ENCODE results near the gene RDX. TPM values are rescaled to one million over a fixed set of nuclear protein-coding genes. Genes with fewer than 3 reads are reported as not detected.

RDX gene
- total RNA-seq, 1 experiment from 2014 or later: 86.6 TPM

DNA sequence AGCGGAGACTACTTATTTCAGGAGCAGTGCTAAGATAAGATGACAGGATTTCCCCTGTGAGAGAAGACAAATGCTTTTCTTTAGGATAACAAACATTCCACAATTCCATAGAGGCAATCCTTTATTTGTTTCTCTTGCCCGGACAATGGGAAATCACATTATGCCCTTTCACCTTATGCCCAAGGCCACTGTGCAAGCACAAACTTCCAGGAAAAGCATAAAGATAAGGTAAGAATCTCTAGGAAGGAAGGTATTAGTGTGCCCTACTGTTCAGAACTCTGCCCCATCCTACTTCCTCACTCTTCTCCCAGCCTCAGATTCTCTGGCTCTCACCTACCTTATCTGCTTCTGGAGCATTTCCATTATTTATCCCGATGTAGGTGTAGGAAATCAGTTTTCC is 23.1 kb upstream of the RDX start:
- H3K4me1 ChIP-seq (ENCODE audit: insufficient read depth, low read length): no peaks in the 10 kb centered on the region
- no peak overlapping the region for H2BK20ac ChIP-seq (ENCODE audit: low read depth, low read length, poor library complexity, severe bottlenecking)
- H3K23me2 ChIP-seq (ENCODE audit: insufficient read length, low read depth, low read length, poor library complexity, severe bottlenecking): no peaks in the 10 kb centered on the region
- no peak overlapping the region for H3K14ac ChIP-seq (ENCODE audit: insufficient read depth, low read length)
- TF ChIP-seq, protein P1, sequence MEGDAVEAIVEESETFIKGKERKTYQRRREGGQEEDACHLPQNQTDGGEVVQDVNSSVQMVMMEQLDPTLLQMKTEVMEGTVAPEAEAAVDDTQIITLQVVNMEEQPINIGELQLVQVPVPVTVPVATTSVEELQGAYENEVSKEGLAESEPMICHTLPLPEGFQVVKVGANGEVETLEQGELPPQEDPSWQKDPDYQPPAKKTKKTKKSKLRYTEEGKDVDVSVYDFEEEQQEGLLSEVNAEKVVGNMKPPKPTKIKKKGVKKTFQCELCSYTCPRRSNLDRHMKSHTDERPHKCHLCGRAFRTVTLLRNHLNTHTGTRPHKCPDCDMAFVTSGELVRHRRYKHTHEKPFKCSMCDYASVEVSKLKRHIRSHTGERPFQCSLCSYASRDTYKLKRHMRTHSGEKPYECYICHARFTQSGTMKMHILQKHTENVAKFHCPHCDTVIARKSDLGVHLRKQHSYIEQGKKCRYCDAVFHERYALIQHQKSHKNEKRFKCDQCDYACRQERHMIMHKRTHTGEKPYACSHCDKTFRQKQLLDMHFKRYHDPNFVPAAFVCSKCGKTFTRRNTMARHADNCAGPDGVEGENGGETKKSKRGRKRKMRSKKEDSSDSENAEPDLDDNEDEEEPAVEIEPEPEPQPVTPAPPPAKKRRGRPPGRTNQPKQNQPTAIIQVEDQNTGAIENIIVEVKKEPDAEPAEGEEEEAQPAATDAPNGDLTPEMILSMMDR (conservative IDR thresholded peaks at IDR 0.05): no peak
- H2BK5ac ChIP-seq (ENCODE audit: insufficient read length, low read length): no peak overlapping the region
- no peak overlapping the region for H3K27ac ChIP-seq (ENCODE audit: insufficient read length, low read depth, low read length)
- no peak for DNase-seq
- no peaks in the 10 kb centered on the region for H3K79me2 ChIP-seq (ENCODE audit: insufficient read depth, low read length)
- H3K9me3 ChIP-seq (ENCODE audit: control insufficient read depth, low read depth, low read length): no peaks in the 10 kb centered on the region
- no peak overlapping the region for H4K8ac ChIP-seq (replicated peaks; ENCODE audit: insufficient read length, low read depth, low read length)
- Mint-ChIP-seq H3K9me3 (peaks cover 0 to 2% of the 10 kb centered on the region in 2 experiments; a peak in 1 of 5 replicates), H3K4me1 (peaks cover 5 to 18% of the 10 kb centered on the region in 2 experiments), H3K4me3 (no peak overlapping the region), H3K27me3 (ENCODE audit: low read depth) (peaks cover 2% of the 10 kb centered on the region; the same call in 1 of the 2 replicates), H3K36me3 (ENCODE audit: insufficient read depth in 1 of 3, low read depth in 3 of 3) (no peaks in the 10 kb centered on the region; a peak in 1 of 7 replicates), H3K27ac (no peak overlapping the region; a peak in 1 of 7 replicates)
- H4K91ac ChIP-seq (ENCODE audit: insufficient read length, low read depth, low read length): no peak overlapping the region
- no CpG with 5 or more reads among the region's 3 CpGs for WGBS (ENCODE audit: extremely low coverage, insufficient read length, low lambda C conversion rate)
- H2BK12ac ChIP-seq (ENCODE audit: insufficient read length, low read depth, low read length): no peak overlapping the region
- H3K4me2 ChIP-seq (ENCODE audit: insufficient read depth, insufficient read length, low read length): no peak overlapping the region
- H3K27me3 ChIP-seq (ENCODE audit: insufficient read depth, low read length): no peaks in the 10 kb centered on the region
- H3K79me1 ChIP-seq (ENCODE audit: insufficient read depth, low read depth, low read length, poor library complexity, severe bottlenecking): no peaks in the 10 kb centered on the region
- H4K5ac ChIP-seq (ENCODE audit: insufficient read length, low read depth, low read length): no peak overlapping the region
- H3K4ac ChIP-seq (ENCODE audit: low read depth, low read length): no peak overlapping the region
- H2BK15ac ChIP-seq (ENCODE audit: low read depth, low read length): no peak overlapping the region
- H3T11ph ChIP-seq (ENCODE audit: low read length): no peak overlapping the region
- H2BK120ac ChIP-seq (ENCODE audit: low read depth, low read length, poor library complexity, severe bottlenecking): no peak overlapping the region
- H3K18ac ChIP-seq (ENCODE audit: insufficient read length, low read depth, low read length): no peak overlapping the region
- no peak overlapping the region for H3K56ac ChIP-seq (ENCODE audit: insufficient read length, low read depth, low read length)
- H3K9ac ChIP-seq (ENCODE audit: extremely low read depth, insufficient read length, low read length): no peak overlapping the region
- no peaks in the 10 kb centered on the region for H4K20me1 ChIP-seq (ENCODE audit: control insufficient read depth, insufficient read depth, insufficient read length)
- no peak overlapping the region for H3K23ac ChIP-seq (ENCODE audit: insufficient read length, low read depth, low read length)
- no peak overlapping the region for H2AK5ac ChIP-seq (ENCODE audit: insufficient read length, low read length)
- no peak overlapping the region for H2AFZ ChIP-seq (ENCODE audit: low read length)

All from H9 (cell line).